KOPT-K1 (cell line): Measurements from ENCODE around the gene RFC2.

Source experiments
- H3K27ac ChIP-seq: fragments of 200-600 bp; sonication (generic); 2 replicates; pipeline ENCODE4 v1.5.1; 2016; ENCODE audit warnings: antibody characterized with exemption, mild to moderate bottlenecking, low read depth, low read length; ENCODE audit not compliant: poor library complexity, severe bottlenecking
- H3K36me3 ChIP-seq: fragments of 200-600 bp; sonication (generic); 2 replicates; pipeline ENCODE4 v1.5.1; 2017; ENCODE audit warnings: antibody characterized with exemption, mild to moderate bottlenecking, low read length, moderate library complexity; ENCODE audit not compliant: insufficient read depth
- H3K9me3 ChIP-seq: fragments of 200-600 bp; sonication (generic); 2 replicates; pipeline ENCODE4 v1.5.1; 2017; ENCODE audit warnings: antibody characterized with exemption, low read length, mild to moderate bottlenecking; ENCODE audit not compliant: insufficient read depth, poor library complexity, severe bottlenecking

RFC2 gene

DNA sequence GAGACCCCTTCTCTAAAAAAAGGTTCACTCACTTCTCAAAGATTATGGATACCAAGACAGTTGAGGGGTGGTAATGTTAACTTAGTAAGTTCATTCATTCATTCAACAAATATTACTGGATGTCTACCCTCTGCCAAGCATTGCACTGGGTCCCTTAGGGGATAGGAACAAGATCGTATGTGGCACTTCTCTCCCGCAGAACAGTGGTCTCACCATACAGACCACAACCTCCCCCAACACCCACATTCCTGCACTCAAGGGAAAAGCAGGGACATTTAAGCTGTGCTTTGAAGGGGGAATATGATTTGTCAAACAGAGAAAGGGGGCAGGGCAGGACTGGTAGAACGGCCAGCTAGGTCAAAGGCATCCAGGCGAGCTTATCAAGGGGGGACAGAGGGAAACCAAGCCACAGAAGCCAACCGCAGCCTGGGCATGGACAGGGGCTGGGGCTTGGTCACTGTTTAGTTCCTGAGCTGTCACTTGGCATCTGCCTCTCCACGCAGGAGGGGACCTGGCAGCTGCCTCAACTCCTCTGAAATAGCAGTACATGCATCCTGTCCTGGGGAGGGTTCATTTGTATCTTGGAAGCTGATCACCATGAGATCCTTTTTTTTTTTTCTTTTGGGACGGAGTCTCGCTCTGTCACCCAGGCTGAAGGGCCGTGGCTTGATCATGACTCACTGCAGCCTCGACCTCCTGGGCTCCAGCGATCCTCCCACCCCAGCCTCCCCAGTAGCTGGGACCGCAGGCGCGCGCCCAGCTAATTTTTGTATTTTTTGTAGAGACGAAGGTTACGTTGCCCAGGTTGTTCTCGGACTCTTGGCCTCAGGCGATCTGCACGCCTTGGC is 34.1 kb upstream of the RFC2 start:
- Histone ChIP-seq H3K36me3 (no peaks in the 10 kb centered on the region), H3K27ac (no peak overlapping the region)

DNA sequence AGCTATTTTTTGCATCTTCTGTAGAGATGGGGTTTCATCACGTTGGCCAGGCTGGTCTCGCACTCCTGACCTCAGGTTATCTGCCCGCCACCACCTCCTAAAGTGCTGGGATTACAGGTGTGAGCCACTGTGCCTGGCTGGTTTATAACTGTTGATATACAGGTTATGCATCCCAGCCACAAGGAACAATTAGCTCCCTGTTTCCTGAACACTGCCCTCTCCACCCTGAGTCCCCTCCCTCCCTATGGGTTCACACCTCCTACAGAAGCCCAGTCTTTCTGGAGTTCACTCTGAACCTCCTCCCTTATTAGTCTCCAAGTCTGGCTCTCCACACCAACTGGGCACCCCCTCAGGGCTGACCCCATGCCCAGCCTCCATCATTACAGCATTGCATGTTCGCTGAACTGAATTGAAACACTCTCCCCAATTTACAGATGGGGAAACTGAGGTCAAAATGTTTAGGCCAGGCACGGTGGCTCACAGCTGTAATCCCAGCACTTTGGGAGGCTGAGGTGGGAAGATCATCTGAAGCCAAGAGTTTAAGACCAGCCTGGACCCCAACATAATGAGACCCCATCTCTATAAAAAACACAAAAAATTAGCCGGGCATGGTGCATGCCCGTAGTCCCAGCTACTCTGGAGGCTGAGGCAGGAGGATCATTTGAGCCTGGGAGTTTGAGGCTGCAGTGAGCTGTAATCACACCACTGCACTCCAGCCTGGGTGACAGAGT is 33.3 kb upstream of the RFC2 start:
- no peaks in the 10 kb centered on the region for H3K36me3 ChIP-seq
- no peak overlapping the region for H3K27ac ChIP-seq
- no peaks in the 10 kb centered on the region for H3K9me3 ChIP-seq

More for the DNA sequence above, 34.1 kb upstream of the RFC2 start:
- no peaks in the 10 kb centered on the region for H3K9me3 ChIP-seq

DNA sequence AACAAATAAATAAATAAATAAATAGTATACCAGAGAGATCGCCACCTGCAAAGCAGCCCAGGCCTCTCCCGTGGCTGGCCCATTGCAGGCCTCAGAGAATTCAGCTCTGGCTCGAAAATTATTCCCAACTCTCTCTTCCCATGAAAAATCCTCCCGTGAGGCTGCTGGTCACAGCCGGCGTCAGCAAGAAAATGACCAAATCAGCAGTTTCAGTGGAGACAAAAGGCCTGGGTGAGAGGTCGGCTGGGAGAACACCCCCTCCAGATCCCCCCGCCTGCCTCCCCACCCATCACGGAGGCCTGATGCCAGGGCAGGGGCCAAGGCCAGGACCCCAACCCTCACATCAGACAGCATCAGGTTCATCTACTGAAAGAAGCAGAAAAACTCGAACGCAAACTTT is 31.9 kb upstream of the RFC2 start:
- Histone ChIP-seq H3K9me3 (no peaks in the 10 kb centered on the region), H3K27ac (no peak overlapping the region), H3K36me3 (no peaks in the 10 kb centered on the region)

DNA sequence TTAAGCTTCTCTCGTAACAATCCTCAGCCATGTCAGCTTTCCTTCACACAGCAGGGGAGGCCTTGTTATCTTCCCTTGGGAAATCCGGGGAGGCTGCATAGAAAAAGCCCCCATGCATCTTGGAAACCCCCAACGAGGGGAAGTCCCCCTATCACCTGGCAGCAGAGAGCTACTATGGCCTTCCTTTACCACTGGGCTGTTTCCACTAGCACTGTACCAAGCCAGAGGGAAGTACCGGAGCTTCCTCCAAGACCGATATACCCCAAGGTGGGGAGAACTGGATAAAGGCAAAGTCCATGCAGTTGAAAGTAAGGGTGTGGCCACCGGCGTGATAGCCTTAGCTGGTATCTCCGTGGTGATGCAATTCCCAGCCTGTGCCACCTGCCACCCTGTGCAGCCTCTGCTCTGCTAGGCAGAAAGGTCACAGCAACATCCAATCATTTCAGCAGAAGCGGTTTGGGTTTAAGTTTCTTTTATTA is 30.6 kb upstream of the RFC2 start:
- Histone ChIP-seq H3K36me3 (no peaks in the 10 kb centered on the region), H3K9me3 (no peaks in the 10 kb centered on the region), H3K27ac (no peak overlapping the region)

DNA sequence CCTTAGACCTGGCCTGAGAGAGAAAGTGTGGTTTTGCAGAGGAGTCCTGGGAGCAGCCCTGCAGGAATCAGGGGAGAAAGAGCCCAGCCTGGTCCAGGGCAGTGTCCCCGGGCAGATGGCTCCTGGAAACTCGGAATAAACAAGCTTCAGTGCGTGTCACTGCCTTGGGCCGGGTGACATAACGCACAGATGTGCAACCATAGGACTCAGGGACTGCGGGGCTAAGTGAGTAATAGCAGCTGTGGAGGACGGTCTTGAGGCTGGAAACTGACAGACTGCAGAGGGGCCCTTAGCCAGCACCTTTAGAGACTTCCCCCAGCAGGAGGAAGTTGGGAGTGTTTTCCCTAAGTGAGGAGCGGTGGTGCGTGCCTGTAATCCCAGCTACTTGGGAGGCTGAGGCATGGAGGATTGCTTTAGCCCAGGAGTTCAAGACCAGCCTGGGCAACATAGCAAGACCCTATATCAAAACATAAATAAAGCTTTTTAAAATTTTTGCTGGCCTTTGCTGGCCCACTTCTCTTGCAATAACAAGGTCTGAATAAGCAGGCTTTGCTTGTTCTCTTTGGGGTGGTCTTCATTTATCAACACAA is 29.8 kb upstream of the RFC2 start:
- no peak overlapping the region for H3K27ac ChIP-seq
- no peaks in the 10 kb centered on the region for H3K9me3 ChIP-seq
- no peaks in the 10 kb centered on the region for H3K36me3 ChIP-seq

DNA sequence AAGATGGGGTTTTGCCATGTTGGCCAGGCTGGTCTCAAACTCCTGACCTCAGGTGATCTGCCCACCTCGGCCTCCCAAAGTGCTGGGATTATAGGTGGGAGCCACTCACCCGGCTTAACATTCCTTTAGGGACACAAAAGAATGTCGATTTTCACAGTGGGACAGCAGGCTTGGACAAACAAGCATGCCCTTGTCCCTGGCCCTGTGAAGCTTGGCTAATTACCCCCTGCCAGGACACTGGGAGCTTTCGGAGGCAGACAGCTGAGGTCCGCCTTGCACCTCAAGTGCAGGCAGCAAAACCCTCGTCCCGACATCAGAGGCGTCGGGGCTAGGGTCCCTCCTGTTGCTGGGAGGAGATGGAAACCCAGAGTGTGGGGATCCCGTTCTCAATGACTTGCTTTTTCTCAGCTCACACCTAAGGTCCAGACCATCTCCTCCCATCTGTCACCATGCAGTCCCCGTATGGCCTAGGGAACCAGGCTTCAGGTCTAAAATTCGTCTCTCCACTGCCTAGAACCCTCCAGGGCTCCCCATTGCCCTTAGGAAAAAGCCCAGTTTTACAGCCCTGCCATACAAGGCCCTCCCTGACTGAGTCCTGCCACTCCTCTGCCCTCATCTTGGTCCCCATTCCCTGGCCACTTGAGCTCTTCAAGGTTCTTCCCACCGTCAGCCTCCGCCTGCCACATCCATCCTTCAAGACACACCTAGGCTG is 28.7 kb upstream of the RFC2 start:
- H3K9me3 ChIP-seq, result no peaks in the 10 kb centered on the region
- H3K27ac ChIP-seq, result no peak overlapping the region
- H3K36me3 ChIP-seq, result no peaks in the 10 kb centered on the region

DNA sequence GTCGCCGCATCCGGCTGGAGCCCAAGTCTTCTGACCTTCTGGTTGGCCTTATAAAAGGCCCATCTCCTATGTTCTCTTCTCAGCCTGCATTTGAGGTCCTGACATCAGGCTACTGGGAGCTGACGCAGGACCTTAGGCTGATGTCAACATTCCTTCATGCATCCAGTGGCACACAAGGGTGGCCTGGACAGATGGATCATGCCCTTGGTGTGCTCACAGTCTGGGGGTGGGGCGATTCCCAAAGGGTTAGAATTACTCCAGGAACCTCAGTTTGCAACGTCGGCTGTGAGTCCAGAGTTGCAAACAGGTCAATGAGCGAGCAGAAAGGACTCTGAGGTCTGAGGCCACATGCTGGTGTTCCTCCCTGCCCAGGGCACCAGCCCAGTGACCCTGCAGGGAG is 26.8 kb upstream of the RFC2 start:
- H3K27ac ChIP-seq, result no peak overlapping the region

DNA sequence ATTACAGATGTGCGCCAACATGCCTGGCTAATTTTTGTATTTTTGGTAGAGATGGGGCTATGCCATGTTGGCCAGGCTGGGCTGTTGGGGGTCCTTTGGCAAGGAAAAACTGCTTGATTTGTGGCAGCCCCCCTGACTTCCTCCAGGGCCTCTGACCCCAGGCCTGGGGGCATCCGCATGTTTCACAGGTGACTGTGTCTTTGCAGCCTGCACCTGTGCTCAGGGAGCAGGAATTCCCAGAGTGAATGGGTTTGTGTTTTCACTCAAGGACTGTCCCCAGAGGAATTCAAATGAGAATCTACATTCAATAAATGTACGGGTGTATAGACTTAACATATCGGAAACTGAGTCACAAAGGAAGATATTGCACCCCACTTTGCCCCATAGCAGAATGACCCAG is 23.4 kb upstream of the RFC2 start:
- Histone ChIP-seq H3K27ac (no peak overlapping the region), H3K9me3 (no peaks in the 10 kb centered on the region), H3K36me3 (no peaks in the 10 kb centered on the region)

More for the DNA sequence above, 26.8 kb upstream of the RFC2 start:
- H3K9me3 ChIP-seq, result no peaks in the 10 kb centered on the region
- no peaks in the 10 kb centered on the region for H3K36me3 ChIP-seq

DNA sequence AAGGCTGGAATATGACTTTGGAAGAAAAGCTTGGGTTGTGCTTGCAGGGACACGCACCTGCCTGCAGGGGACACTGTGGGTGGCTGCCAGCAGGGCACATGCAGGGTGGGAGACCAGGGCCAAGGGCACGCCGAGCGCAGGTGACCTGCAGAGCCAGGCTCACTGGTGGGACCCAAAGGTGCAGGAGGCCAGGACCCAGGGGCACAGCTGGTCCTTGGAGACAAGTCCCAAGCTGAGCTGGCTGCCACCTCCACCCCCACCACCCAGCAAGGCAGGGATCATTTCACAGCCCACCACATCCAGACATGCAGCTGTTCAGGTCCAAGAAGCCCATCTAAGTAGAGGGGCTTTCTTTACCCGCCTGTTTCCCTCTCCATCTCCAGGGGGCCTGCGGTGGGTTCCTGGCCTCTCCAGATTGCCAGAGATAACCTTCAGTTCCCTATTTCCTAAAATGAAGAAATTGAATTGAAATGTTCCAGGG is 21.2 kb upstream of the RFC2 start:
- no peaks in the 10 kb centered on the region for H3K9me3 ChIP-seq
- no peak overlapping the region for H3K27ac ChIP-seq
- H3K36me3 ChIP-seq, result no peaks in the 10 kb centered on the region

DNA sequence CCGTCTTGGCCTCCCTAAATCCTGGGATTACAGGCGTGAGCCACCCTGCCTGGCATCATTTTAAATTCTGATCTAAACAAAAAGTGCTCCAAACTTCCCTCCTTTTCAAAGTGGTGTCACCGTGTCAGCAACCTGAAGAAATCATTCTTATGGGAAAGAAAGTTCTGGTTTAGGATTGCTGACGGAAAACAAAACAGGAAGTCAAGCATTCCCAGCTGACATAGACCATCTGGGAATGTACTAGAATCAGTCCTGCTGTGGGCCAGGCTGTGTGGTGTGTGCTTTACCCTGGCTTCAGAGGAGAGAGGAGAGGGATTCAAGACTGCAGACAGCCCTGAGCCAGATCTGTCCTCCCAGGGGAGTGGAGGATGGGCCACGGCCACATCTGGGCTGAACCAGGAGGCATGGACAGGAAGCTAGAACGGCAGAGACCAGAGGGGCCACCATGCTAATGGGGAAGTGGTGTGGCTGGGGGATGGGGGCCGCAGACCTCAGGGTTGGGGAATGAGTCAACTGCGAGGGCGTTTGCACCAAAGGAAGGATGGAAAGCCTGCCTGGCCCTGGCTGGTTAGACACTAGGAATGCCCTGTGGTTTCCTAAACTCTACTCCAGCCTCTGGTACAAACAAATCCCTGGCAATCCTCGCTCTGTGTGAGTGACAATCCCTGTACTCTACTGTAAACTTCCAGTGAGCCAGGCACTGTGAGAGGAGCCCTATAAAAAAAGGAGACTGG is 18.3 kb upstream of the RFC2 start:
- H3K9me3 ChIP-seq, result no peaks in the 10 kb centered on the region
- H3K27ac ChIP-seq, result no peak overlapping the region
- H3K36me3 ChIP-seq, result no peaks in the 10 kb centered on the region

DNA sequence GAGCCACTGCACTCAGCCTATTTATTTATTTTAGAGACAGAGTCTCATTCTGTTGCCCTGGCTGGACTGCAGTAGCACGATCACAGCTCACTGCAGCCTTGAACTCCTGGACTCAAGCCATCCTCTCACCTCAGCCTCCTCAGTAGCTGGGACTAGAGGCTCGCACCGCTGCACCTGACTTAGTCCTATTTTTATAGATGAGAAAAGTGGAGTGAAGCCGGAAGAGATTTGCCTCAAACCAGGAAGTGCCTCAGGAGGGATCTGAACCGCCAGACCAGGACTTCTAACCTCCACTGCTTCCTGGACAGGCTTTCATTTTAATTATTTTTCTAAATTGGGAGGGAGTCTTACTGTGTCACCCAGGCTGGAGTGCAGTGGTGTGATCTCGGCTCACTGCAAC is 17.5 kb upstream of the RFC2 start:
- no peak overlapping the region for H3K27ac ChIP-seq
- H3K9me3 ChIP-seq, result no peaks in the 10 kb centered on the region
- no peaks in the 10 kb centered on the region for H3K36me3 ChIP-seq

DNA sequence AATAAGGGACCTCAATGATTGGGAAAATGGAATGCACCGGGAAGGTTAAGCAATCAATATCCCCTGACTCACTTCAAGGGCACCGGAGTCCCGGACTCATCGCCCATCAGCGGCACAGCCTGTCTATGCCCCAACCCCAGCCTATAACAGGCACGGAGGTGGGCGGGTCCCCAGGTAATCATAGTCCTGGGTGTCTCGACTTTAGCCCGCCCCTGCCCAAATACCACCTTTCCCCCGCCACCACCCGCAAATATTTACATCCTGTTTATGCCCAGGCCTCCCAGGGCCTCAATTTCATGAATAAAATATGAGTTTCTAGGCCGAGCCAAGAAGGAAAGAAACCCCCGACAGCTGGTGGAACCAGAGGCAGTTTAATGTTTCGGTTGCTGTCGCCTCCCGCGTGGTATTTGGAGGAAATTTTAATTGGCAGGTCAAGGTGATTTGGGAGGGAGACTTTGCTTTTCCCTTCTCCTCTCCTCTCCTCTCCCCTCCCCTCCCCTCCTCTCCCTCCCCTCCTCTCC is 15.6 kb upstream of the RFC2 start:
- Histone ChIP-seq H3K27ac (no peak overlapping the region), H3K36me3 (no peaks in the 10 kb centered on the region), H3K9me3 (no peaks in the 10 kb centered on the region)

DNA sequence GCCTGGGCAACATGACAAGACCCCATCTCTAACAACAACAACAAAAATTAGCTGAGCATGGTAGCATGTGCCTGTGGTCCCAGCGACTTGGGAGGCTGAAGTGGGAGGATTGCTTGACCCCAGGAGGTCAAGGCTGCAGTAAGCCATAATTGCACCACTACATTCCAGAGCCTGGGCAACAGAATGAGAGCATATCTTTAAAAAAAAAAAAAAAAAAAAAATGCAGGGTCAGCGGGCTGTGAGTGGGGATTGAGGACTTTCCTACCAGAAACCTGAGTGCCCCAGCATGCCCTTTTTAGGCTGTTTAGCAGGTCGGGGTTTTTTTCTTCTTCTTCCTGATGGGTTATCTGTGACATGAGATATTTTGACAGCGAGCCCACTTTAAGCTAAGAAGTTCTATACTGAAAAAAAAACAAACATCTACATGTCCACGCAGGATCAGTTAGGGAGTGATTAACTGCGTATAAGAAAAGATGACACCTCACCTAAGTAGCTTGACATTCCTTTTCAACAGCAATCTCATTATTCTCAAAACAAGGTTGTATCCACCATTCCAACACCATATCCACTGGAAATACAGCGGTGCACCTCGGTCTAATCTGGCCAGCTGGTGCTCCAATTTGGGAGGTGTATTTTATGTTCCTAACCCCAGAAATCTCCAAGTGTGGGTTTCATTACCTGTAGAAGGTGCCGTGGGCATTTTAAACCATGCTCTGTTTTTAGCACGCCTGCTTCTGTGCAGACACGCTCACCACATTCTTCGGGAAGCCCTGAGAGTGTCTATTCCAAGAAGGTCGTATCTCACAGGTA is 13.8 kb upstream of the RFC2 start:
- H3K9me3 ChIP-seq, result no peaks in the 10 kb centered on the region
- H3K27ac ChIP-seq, result no peak overlapping the region
- no peaks in the 10 kb centered on the region for H3K36me3 ChIP-seq
